Aortic smooth muscle cell (primary cell): Measurements from ENCODE around the gene TREH. TPM values are rescaled to one million over a fixed set of nuclear protein-coding genes. Genes with fewer than 3 reads are reported as not detected.

Experiments
- total RNA-seq: library from RNA; depleted of rRNA; stranded (reverse); fragments of >200 nt; gene quantifications from 2 replicates; pipeline ENCODE4 v1.2.3, GENCODE V29; 2014

TREH gene, protein sequence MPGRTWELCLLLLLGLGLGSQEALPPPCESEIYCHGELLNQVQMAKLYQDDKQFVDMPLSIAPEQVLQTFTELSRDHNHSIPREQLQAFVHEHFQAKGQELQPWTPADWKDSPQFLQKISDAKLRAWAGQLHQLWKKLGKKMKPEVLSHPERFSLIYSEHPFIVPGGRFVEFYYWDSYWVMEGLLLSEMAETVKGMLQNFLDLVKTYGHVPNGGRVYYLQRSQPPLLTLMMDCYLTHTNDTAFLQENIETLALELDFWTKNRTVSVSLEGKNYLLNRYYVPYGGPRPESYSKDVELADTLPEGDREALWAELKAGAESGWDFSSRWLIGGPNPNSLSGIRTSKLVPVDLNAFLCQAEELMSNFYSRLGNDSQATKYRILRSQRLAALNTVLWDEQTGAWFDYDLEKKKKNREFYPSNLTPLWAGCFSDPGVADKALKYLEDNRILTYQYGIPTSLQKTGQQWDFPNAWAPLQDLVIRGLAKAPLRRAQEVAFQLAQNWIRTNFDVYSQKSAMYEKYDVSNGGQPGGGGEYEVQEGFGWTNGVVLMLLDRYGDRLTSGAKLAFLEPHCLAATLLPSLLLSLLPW
- not detected in 2 replicates for total RNA-seq

DNA sequence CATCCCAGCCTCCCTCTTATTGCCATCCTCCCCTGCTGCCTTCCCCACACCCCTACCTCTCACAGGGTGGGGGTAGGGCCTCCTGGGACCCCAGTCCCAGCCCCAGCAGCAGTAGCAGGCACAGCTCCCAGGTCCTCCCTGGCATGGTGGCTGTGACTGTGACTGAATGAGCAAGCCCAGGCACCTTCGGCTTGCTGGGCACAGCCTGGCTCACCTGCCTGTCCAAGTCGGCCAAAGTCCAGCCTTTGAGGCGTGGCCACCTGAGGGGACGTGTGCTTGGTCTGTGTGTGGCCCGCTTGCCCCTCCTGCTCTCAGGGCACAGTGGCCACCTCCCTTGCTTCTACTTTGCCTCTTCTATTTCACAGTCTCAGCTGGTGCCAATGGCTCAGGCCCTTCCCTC is at the start of gene TREH:
Gene TREH, minus strand, starts transcription at position 168 of the 400 bp plus-strand sequence. Its CDS starts 23 bp downstream, at position 145.

GRCh38 chr11:118607401-118608359 is 71.8 kb downstream of the TREH start, which contains the start of gene PHLDB1:
PHLDB1 (plus strand) TSS chr11:118607615; CDS start chr11:118613837, 6,222 bp downstream.

Other genes with a start within 250 kb of the TREH start
- 18.4 and 32.8 TPM in 2 replicates for gene KMT2A, start 243.2 kb downstream of the TREH start, total RNA-seq
- 0.26 and 0.37 TPM in 2 replicates for gene TTC36, start 152.2 kb downstream of the TREH start, total RNA-seq
- 4.6 and 8.0 TPM in 2 replicates for gene TMEM25, start 148.5 kb downstream of the TREH start, total RNA-seq
- 32.8 and 41.7 TPM in 2 replicates for gene IFT46, start 113.7 kb downstream of the TREH start, total RNA-seq
- 185 and 203 TPM in 2 replicates for gene ARCN1, start 107.2 kb downstream of the TREH start, total RNA-seq
- gene PHLDB1, start 72.0 kb downstream of the TREH start, total RNA-seq, result 112 and 117 TPM in 2 replicates
- gene DDX6, start 111.5 kb upstream of the TREH start, total RNA-seq, result 106 and 132 TPM in 2 replicates
- not detected in 2 replicates for gene CXCR5, start 204.2 kb upstream of the TREH start, total RNA-seq
- 16.5 and 21.5 TPM in 2 replicates for gene BCL9L, start 246.3 kb upstream of the TREH start, total RNA-seq